ENCODE results near the gene CLDN15. TPM values are rescaled to one million over a fixed set of nuclear protein-coding genes. Genes with fewer than 3 reads are reported as not detected.

The CLDN15 gene
- total RNA-seq, 4 donors from 2014 or later, result 9.5 to 21.2 (median 13.0) TPM

GRCh38 chr7:101245147-101245668 is 7.6 kb upstream of the CLDN15 start:
- WGBS, 2 donors, result 31 to 34% methylated on average over 29 to 32 of the region's 32 CpGs
- DNase-seq (ENCODE audit: low spot score in 2 of 2), result no peak
- no peak for TF ChIP-seq CTCF (IDR thresholded peaks at IDR 0.05)
- no peak for TF ChIP-seq POLR2A (IDR thresholded peaks at IDR 0.05)
- intact Hi-C loops (cut with DNase I; ENCODE audit: low total_unique reads), result no loop called here
- peak overlapping the region; percentile 67 for H3K4me3 ChIP-seq (ENCODE audit: low read depth, poor library complexity, severe bottlenecking)

- TF ChIP-seq CTCF (IDR thresholded peaks at IDR 0.05) (no peak), POLR2A (IDR thresholded peaks at IDR 0.05) (no peak)
- peak; percentile 90 to 98 for DNase-seq (ENCODE audit: low spot score in 2 of 2)
- intact Hi-C loops (cut with DNase I; ENCODE audit: low total_unique reads), result no loop called here
- H3K4me3 ChIP-seq (ENCODE audit: low read depth, poor library complexity, severe bottlenecking), result peak within 1 kb of the TSS; percentile 67
- WGBS, 2 donors, result 0% methylated on average over 26 to 29 of the region's 45 CpGs
Measured at GRCh38 chr7:101244375-101245146, 7.0 kb upstream of the CLDN15 start, which contains the start of gene FIS1. Gene FIS1, minus strand, starts transcription at chr7:101245081. Its CDS starts 77 bp downstream, at chr7:101245004.

- intact Hi-C loops (cut with DNase I; ENCODE audit: low total_unique reads), result no loop called here
- TF ChIP-seq CTCF (IDR thresholded peaks at IDR 0.05) (peak in 1 of 3 donors; percentile 73), POLR2A (IDR thresholded peaks at IDR 0.05) (no peak)
- H3K4me3 ChIP-seq (ENCODE audit: low read depth, poor library complexity, severe bottlenecking), result peak overlapping the region; percentile 67
- no peak for DNase-seq (ENCODE audit: low spot score in 2 of 2)
- 9 to 17% methylated on average over 18 to 28 of the region's 28 CpGs for WGBS, 2 donors
Measured at GRCh38 chr7:101243646-101244374, 6.2 kb upstream of the CLDN15 start.

GRCh38 chr7:101241443-101242349 is 4.1 kb upstream of the CLDN15 start:
- TF ChIP-seq CTCF (IDR thresholded peaks at IDR 0.05) (no peak), POLR2A (IDR thresholded peaks at IDR 0.05) (no peak)
- 57 to 60% methylated on average over 16 of the region's 16 CpGs for WGBS, 2 donors
- no peak for DNase-seq (ENCODE audit: low spot score in 2 of 2)
- intact Hi-C loops (cut with DNase I; ENCODE audit: low total_unique reads), result no loop called here
- no peak overlapping the region for H3K4me3 ChIP-seq (ENCODE audit: low read depth, poor library complexity, severe bottlenecking)

- no peak for DNase-seq (ENCODE audit: low spot score in 2 of 2)
- H3K4me3 ChIP-seq (ENCODE audit: low read depth, poor library complexity, severe bottlenecking), result no peak overlapping the region
- 75 to 87% methylated on average over 12 of the region's 12 CpGs for WGBS, 2 donors
- TF ChIP-seq POLR2A (IDR thresholded peaks at IDR 0.05) (no peak), CTCF (IDR thresholded peaks at IDR 0.05) (no peak)
- intact Hi-C loops (cut with DNase I; ENCODE audit: low total_unique reads), result no loop called here
Measured at GRCh38 chr7:101241015-101241363, 3.4 kb upstream of the CLDN15 start.
